ENCODE results near the gene USP22.

DNA sequence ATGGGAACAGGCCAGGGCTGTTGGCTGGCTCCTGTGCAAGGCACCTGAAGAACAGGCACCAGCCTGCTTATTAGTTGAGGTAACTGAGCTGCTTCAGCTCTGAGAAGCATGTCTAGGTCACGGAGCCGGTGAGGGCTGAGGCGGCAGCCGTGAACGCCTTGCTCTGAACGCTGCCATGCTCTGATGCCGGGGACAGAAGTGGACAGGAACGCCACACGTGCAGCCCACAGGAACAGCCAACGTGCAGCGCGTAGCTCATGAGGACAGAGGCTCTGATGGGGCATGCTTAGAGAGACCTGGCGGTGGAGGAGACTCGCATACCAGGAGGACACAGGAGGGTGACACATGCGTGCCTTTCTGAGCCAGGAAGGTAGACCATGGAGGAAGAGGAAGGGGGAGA, 25.6 kb downstream of the USP22 start:
- TF ChIP-seq, protein P1, sequence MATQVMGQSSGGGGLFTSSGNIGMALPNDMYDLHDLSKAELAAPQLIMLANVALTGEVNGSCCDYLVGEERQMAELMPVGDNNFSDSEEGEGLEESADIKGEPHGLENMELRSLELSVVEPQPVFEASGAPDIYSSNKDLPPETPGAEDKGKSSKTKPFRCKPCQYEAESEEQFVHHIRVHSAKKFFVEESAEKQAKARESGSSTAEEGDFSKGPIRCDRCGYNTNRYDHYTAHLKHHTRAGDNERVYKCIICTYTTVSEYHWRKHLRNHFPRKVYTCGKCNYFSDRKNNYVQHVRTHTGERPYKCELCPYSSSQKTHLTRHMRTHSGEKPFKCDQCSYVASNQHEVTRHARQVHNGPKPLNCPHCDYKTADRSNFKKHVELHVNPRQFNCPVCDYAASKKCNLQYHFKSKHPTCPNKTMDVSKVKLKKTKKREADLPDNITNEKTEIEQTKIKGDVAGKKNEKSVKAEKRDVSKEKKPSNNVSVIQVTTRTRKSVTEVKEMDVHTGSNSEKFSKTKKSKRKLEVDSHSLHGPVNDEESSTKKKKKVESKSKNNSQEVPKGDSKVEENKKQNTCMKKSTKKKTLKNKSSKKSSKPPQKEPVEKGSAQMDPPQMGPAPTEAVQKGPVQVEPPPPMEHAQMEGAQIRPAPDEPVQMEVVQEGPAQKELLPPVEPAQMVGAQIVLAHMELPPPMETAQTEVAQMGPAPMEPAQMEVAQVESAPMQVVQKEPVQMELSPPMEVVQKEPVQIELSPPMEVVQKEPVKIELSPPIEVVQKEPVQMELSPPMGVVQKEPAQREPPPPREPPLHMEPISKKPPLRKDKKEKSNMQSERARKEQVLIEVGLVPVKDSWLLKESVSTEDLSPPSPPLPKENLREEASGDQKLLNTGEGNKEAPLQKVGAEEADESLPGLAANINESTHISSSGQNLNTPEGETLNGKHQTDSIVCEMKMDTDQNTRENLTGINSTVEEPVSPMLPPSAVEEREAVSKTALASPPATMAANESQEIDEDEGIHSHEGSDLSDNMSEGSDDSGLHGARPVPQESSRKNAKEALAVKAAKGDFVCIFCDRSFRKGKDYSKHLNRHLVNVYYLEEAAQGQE (IDR thresholded peaks at IDR 0.05; ENCODE audit: unreplicated experiment) = no peak
- TF ChIP-seq, protein P2, sequence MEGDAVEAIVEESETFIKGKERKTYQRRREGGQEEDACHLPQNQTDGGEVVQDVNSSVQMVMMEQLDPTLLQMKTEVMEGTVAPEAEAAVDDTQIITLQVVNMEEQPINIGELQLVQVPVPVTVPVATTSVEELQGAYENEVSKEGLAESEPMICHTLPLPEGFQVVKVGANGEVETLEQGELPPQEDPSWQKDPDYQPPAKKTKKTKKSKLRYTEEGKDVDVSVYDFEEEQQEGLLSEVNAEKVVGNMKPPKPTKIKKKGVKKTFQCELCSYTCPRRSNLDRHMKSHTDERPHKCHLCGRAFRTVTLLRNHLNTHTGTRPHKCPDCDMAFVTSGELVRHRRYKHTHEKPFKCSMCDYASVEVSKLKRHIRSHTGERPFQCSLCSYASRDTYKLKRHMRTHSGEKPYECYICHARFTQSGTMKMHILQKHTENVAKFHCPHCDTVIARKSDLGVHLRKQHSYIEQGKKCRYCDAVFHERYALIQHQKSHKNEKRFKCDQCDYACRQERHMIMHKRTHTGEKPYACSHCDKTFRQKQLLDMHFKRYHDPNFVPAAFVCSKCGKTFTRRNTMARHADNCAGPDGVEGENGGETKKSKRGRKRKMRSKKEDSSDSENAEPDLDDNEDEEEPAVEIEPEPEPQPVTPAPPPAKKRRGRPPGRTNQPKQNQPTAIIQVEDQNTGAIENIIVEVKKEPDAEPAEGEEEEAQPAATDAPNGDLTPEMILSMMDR (conservative IDR thresholded peaks at IDR 0.05; ENCODE audit: low read depth in 2 of 2) = no peak
- TF ChIP-seq EZH2 (IDR thresholded peaks at IDR 0.05; ENCODE audit: low read depth, unreplicated experiment) (no peak), POLR2AphosphoS5 (IDR thresholded peaks at IDR 0.05; ENCODE audit: low read depth) (no peak), CREB1 (CRISPR knock-in tag; IDR thresholded peaks at IDR 0.05; ENCODE audit: low read depth) (no peak), EZH2phosphoT487 (IDR thresholded peaks at IDR 0.05; ENCODE audit: unreplicated experiment) (no peak), NANOG (IDR thresholded peaks at IDR 0.05; ENCODE audit: borderline replicate concordance) (no peak), JUNB (IDR thresholded peaks at IDR 0.05; ENCODE audit: unreplicated experiment) (no peak), ZNF331 (CRISPR knock-in tag; IDR thresholded peaks at IDR 0.05; ENCODE audit: low read depth) (no peak), STAT1 (IDR thresholded peaks at IDR 0.05; ENCODE audit: unreplicated experiment) (no peak), ZNF114 (CRISPR knock-in tag; IDR thresholded peaks at IDR 0.05) (no peak)
- TF ChIP-seq, protein P3, sequence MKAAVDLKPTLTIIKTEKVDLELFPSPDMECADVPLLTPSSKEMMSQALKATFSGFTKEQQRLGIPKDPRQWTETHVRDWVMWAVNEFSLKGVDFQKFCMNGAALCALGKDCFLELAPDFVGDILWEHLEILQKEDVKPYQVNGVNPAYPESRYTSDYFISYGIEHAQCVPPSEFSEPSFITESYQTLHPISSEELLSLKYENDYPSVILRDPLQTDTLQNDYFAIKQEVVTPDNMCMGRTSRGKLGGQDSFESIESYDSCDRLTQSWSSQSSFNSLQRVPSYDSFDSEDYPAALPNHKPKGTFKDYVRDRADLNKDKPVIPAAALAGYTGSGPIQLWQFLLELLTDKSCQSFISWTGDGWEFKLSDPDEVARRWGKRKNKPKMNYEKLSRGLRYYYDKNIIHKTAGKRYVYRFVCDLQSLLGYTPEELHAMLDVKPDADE (IDR thresholded peaks at IDR 0.05) = no peak
- TF ChIP-seq, protein P4, sequence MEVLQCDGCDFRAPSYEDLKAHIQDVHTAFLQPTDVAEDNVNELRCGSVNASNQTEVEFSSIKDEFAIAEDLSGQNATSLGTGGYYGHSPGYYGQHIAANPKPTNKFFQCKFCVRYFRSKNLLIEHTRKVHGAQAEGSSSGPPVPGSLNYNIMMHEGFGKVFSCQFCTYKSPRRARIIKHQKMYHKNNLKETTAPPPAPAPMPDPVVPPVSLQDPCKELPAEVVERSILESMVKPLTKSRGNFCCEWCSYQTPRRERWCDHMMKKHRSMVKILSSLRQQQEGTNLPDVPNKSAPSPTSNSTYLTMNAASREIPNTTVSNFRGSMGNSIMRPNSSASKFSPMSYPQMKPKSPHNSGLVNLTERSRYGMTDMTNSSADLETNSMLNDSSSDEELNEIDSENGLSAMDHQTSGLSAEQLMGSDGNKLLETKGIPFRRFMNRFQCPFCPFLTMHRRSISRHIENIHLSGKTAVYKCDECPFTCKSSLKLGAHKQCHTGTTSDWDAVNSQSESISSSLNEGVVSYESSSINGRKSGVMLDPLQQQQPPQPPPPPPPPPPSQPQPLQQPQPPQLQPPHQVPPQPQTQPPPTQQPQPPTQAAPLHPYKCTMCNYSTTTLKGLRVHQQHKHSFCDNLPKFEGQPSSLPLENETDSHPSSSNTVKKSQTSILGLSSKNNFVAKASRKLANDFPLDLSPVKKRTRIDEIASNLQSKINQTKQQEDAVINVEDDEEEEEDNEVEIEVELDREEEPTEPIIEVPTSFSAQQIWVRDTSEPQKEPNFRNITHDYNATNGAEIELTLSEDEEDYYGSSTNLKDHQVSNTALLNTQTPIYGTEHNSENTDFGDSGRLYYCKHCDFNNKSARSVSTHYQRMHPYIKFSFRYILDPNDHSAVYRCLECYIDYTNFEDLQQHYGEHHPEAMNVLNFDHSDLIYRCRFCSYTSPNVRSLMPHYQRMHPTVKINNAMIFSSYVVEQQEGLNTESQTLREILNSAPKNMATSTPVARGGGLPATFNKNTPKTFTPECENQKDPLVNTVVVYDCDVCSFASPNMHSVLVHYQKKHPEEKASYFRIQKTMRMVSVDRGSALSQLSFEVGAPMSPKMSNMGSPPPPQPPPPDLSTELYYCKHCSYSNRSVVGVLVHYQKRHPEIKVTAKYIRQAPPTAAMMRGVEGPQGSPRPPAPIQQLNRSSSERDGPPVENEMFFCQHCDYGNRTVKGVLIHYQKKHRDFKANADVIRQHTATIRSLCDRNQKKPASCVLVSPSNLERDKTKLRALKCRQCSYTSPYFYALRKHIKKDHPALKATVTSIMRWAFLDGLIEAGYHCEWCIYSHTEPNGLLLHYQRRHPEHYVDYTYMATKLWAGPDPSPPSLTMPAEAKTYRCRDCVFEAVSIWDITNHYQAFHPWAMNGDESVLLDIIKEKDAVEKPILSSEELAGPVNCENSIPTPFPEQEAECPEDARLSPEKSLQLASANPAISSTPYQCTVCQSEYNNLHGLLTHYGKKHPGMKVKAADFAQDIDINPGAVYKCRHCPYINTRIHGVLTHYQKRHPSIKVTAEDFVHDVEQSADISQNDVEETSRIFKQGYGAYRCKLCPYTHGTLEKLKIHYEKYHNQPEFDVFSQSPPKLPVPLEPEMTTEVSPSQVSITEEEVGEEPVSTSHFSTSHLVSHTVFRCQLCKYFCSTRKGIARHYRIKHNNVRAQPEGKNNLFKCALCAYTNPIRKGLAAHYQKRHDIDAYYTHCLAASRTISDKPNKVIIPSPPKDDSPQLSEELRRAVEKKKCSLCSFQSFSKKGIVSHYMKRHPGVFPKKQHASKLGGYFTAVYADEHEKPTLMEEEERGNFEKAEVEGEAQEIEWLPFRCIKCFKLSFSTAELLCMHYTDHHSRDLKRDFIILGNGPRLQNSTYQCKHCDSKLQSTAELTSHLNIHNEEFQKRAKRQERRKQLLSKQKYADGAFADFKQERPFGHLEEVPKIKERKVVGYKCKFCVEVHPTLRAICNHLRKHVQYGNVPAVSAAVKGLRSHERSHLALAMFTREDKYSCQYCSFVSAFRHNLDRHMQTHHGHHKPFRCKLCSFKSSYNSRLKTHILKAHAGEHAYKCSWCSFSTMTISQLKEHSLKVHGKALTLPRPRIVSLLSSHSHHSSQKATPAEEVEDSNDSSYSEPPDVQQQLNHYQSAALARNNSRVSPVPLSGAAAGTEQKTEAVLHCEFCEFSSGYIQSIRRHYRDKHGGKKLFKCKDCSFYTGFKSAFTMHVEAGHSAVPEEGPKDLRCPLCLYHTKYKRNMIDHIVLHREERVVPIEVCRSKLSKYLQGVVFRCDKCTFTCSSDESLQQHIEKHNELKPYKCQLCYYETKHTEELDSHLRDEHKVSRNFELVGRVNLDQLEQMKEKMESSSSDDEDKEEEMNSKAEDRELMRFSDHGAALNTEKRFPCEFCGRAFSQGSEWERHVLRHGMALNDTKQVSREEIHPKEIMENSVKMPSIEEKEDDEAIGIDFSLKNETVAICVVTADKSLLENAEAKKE (CRISPR knock-in tag; IDR thresholded peaks at IDR 0.05) = no peak

Measured in GM23338 (cell line).